Neuronal stem cell (in vitro differentiated cells): Measurements from ENCODE around the gene CRADD.
"Not testable (repeated sequence)": the region's sequence is repeated elsewhere in the genome, so short reads cannot be mapped to it uniquely, and the experiment has no call there.

Experiments used
- DNase-seq: peaks from one replicate; pipeline ENCODE4 v3.0.0-alpha.2; 2013; ENCODE audit warnings: low spot score
- H2AFZ ChIP-seq: one replicate; pipeline ENCODE4 v1.6.1; 2013; ENCODE audit warnings: mild to moderate bottlenecking, low read length, inconsistent platforms
- H2AK5ac ChIP-seq: 2 replicates; pipeline ENCODE4 v1.6.1; 2013; ENCODE audit warnings: low read depth, mild to moderate bottlenecking, inconsistent platforms, low read length, moderate library complexity, mixed read lengths
- H2BK120ac ChIP-seq: 2 replicates; pipeline ENCODE4 v1.6.1; 2013; ENCODE audit warnings: low read depth, mild to moderate bottlenecking, inconsistent platforms, low read length, moderate library complexity, mixed read lengths
- H2BK12ac ChIP-seq: one replicate; pipeline ENCODE4 v1.6.1; 2013; ENCODE audit warnings: low read length, inconsistent platforms
- H2BK15ac ChIP-seq: 2 replicates; pipeline ENCODE4 v1.6.1; 2013; ENCODE audit warnings: mild to moderate bottlenecking, low read length, inconsistent platforms, mixed read lengths
- H2BK5ac ChIP-seq: one replicate; pipeline ENCODE4 v1.6.1; 2013; ENCODE audit warnings: inconsistent platforms, mild to moderate bottlenecking, low read length, moderate library complexity
- H3K14ac ChIP-seq: one replicate; pipeline ENCODE4 v1.6.1; 2013; ENCODE audit warnings: low read length, inconsistent platforms
- H3K18ac ChIP-seq: 2 replicates; pipeline ENCODE4 v1.6.1; 2013; ENCODE audit warnings: low read length, inconsistent platforms
- H3K23ac ChIP-seq: 2 replicates; pipeline ENCODE4 v1.6.1; 2013; ENCODE audit warnings: low read depth, mild to moderate bottlenecking, mixed read lengths, low read length, inconsistent platforms; ENCODE audit not compliant: poor library complexity
- H3K27ac ChIP-seq: replicated peaks from 3 replicates; pipeline ENCODE4 v1.5.1; 2013; ENCODE audit warnings: low read length, inconsistent platforms
- H3K27me3 ChIP-seq, 3 experiments: 2 replicates each; pipeline ENCODE4 v1.6.1; 2013; ENCODE audit warnings: low read length in 3 of 3, mild to moderate bottlenecking in 2 of 3, inconsistent platforms in 1 of 3, low read depth in 1 of 3, mixed read lengths in 1 of 3, moderate library complexity in 1 of 3; ENCODE audit not compliant: control insufficient read depth in 3 of 3, insufficient read depth in 3 of 3
- H3K36me3 ChIP-seq, 2 donors: replicated peaks in 1 of 2; 2 replicates each; pipeline ENCODE4 v1.6.1; 2013; ENCODE audit warnings: low read length in 2 of 2; ENCODE audit not compliant: control insufficient read depth in 2 of 2, insufficient read depth in 2 of 2
- H3K4ac ChIP-seq: 2 replicates; pipeline ENCODE4 v1.6.1; 2013; ENCODE audit warnings: inconsistent platforms, mild to moderate bottlenecking, low read length, moderate library complexity
- H3K4me1 ChIP-seq, 2 donors: 1 replicate in 1 of 2; 2 replicates in 1 of 2; pipeline ENCODE4 v1.6.1; 2013; ENCODE audit warnings: low read length in 2 of 2, low read depth in 1 of 2; ENCODE audit not compliant: control insufficient read depth in 2 of 2, insufficient read depth in 1 of 2
- H3K4me2 ChIP-seq: one replicate; pipeline ENCODE4 v1.6.1; 2013; ENCODE audit warnings: mild to moderate bottlenecking, low read length, inconsistent platforms; ENCODE audit not compliant: insufficient read depth, poor library complexity, severe bottlenecking
- H3K4me3 ChIP-seq, 2 donors: 2 replicates each; pipeline ENCODE4 v1.5.1; 2013; ENCODE audit warnings: low read length in 2 of 2, mild to moderate bottlenecking in 2 of 2, inconsistent platforms in 1 of 2, moderate library complexity in 1 of 2
- H3K79me1 ChIP-seq: one replicate; pipeline ENCODE4 v1.6.1; 2013; ENCODE audit warnings: low read depth, mild to moderate bottlenecking, inconsistent platforms, low read length, moderate library complexity
- H3K9ac ChIP-seq: one replicate; pipeline ENCODE4 v1.6.1; 2013; ENCODE audit warnings: mild to moderate bottlenecking, low read depth, low read length, inconsistent platforms; ENCODE audit not compliant: poor library complexity
- H3K9me3 ChIP-seq, 2 donors: replicated peaks in 1 of 2; 2 replicates each; pipeline versions ENCODE3 to v1.6.1; 2013; ENCODE audit warnings: low read length in 2 of 2, mild to moderate bottlenecking in 2 of 2, inconsistent platforms in 1 of 2, low read depth in 1 of 2, mixed read lengths in 1 of 2, moderate library complexity in 1 of 2; ENCODE audit not compliant: control insufficient read depth in 2 of 2, insufficient read depth in 1 of 2
- H4K8ac ChIP-seq: one replicate; pipeline ENCODE4 v1.6.1; 2013; ENCODE audit warnings: low read depth, mild to moderate bottlenecking, inconsistent platforms, low read length, moderate library complexity
- H4K91ac ChIP-seq: one replicate; pipeline ENCODE4 v1.6.1; 2013; ENCODE audit warnings: low read length, low read depth, mild to moderate bottlenecking, inconsistent platforms; ENCODE audit not compliant: poor library complexity
- WGBS, 2 donors: extraction: QIAGEN DNeasy Blood & Tissue Kit; methylation state at CpG; one replicate each; pipeline ENCODE4 v1.1.7; 2013; ENCODE audit warnings: missing lambda C conversion rate in 2 of 2, mixed read lengths in 1 of 2; ENCODE audit not compliant: insufficient read length in 2 of 2, insufficient replicate concordance in 1 of 2; ENCODE audit errors: extremely low coverage in 2 of 2; 5-methylcytosine and 5-hydroxymethylcytosine counted together

The CRADD gene

GRCh38 chr12:93711502-93711901 lies 34.3 kb downstream of the CRADD start:
- not testable (repeated sequence) for H2BK12ac ChIP-seq, H2BK15ac ChIP-seq, H3K4ac ChIP-seq, H3K4me2 ChIP-seq, H2AFZ ChIP-seq, DNase-seq, H3K79me1 ChIP-seq, H3K36me3 ChIP-seq, H2AK5ac ChIP-seq, H3K18ac ChIP-seq, H3K4me3 ChIP-seq, H2BK5ac ChIP-seq, H3K27me3 ChIP-seq, H3K23ac ChIP-seq, H3K27ac ChIP-seq, H2BK120ac ChIP-seq, H3K14ac ChIP-seq, H4K91ac ChIP-seq, H3K9ac ChIP-seq, H4K8ac ChIP-seq, H3K4me1 ChIP-seq, H3K9me3 ChIP-seq
- no CpG with 5 or more reads among the region's 1 CpG for WGBS, 2 donors

- Histone ChIP-seq H3K4me1 (peaks cover 0 to 4% of the 10 kb centered on the region in 2 donors), H2BK5ac (no peak overlapping the region), H3K14ac (no peak overlapping the region), H3K9ac (no peak overlapping the region), H2AFZ (no peak overlapping the region), H3K4me3 (no peak overlapping the region), H3K4ac (no peak overlapping the region), H3K27me3 (no peaks in the 10 kb centered on the region), H3K79me1 (no peaks in the 10 kb centered on the region), H3K36me3 (no peaks in the 10 kb centered on the region), H3K23ac (no peak overlapping the region), H4K8ac (no peak overlapping the region), H2BK12ac (no peak overlapping the region), H2BK15ac (no peak overlapping the region), H3K27ac (no peak overlapping the region), H2AK5ac (no peak overlapping the region), H2BK120ac (no peak overlapping the region), H3K9me3 (peaks cover 0 to 4% of the 10 kb centered on the region in 2 donors), H3K4me2 (no peak overlapping the region), H3K18ac (no peak overlapping the region), H4K91ac (no peak overlapping the region)
- WGBS, 2 donors = 100% methylated on average over 1 of the region's 3 CpGs
- DNase-seq = no peak
Observed at GRCh38 chr12:93712200-93712599, 35.0 kb downstream of the CRADD start.

GRCh38 chr12:93713060-93713459 lies 35.9 kb downstream of the CRADD start:
- no peak for DNase-seq
- Histone ChIP-seq H2BK5ac (no peak overlapping the region), H3K27ac (no peak overlapping the region), H4K91ac (no peak overlapping the region), H3K9ac (no peak overlapping the region), H2AFZ (no peak overlapping the region), H3K4me3 (no peak overlapping the region), H3K36me3 (no peaks in the 10 kb centered on the region), H3K4me2 (no peak overlapping the region), H3K14ac (no peak overlapping the region), H3K79me1 (no peaks in the 10 kb centered on the region), H4K8ac (no peak overlapping the region), H2BK15ac (no peak overlapping the region), H3K18ac (no peak overlapping the region), H3K9me3 (peaks cover 0 to 5% of the 10 kb centered on the region in 2 donors), H2BK120ac (no peak overlapping the region), H3K4ac (no peak overlapping the region), H2BK12ac (no peak overlapping the region), H2AK5ac (no peak overlapping the region), H3K23ac (no peak overlapping the region), H3K27me3 (no peaks in the 10 kb centered on the region), H3K4me1 (peaks cover 0 to 4% of the 10 kb centered on the region in 2 donors)
- WGBS, 2 donors = no CpG with 5 or more reads among the region's 5 CpGs

- H4K91ac ChIP-seq = no peak overlapping the region
- H3K27ac ChIP-seq = no peak overlapping the region
- no peak overlapping the region for H3K14ac ChIP-seq
- no CpG with 5 or more reads among the region's 4 CpGs for WGBS, 2 donors
- peaks cover 0 to 4% of the 10 kb centered on the region in 2 donors for H3K4me1 ChIP-seq
- H2BK120ac ChIP-seq = no peak overlapping the region
- no peak overlapping the region for H3K18ac ChIP-seq
- H3K4me3 ChIP-seq = no peak overlapping the region
- no peak overlapping the region for H2BK12ac ChIP-seq
- no peak overlapping the region for H3K9ac ChIP-seq
- no peak overlapping the region for H3K23ac ChIP-seq
- H3K27me3 ChIP-seq = no peaks in the 10 kb centered on the region
- H3K4ac ChIP-seq = no peak overlapping the region
- H3K9me3 ChIP-seq = peaks cover 0 to 8% of the 10 kb centered on the region in 2 donors
- H2AFZ ChIP-seq = no peak overlapping the region
- no peaks in the 10 kb centered on the region for H3K36me3 ChIP-seq
- H2AK5ac ChIP-seq = no peak overlapping the region
- no peak overlapping the region for H2BK5ac ChIP-seq
- DNase-seq = no peak
- H2BK15ac ChIP-seq = no peak overlapping the region
- H4K8ac ChIP-seq = no peak overlapping the region
- no peak overlapping the region for H3K4me2 ChIP-seq
- no peaks in the 10 kb centered on the region for H3K79me1 ChIP-seq
Observed at GRCh38 chr12:93713800-93714199, 36.6 kb downstream of the CRADD start.
